H1 (cell line): ENCODE data around the gene DUXB. TPM values are rescaled to one million over a fixed set of nuclear protein-coding genes. Genes with fewer than 3 reads are reported as not detected.

ENCODE experiments used
- CTCF ChIA-PET: fragments of 300-600 bp; sonication (Branson Sonifier 250); formaldehyde crosslinking; loops from one replicate; lab custom pipeline; 2021; ENCODE audit not compliant: partially characterized antibody; lab: Charles Lee
- POLR2A ChIA-PET: fragments of 300-600 bp; sonication (Branson Sonifier 250); formaldehyde crosslinking; loops from one replicate; lab custom pipeline; 2021; ENCODE audit warnings: inconsistent platforms; ENCODE audit not compliant: partially characterized antibody; lab: Charles Lee
- DNase-seq, 2 experiments: peaks; one replicate each; pipeline versions ENCODE4 v3.0.0 to v3.0.0-alpha.2; 2010 to 2022; ENCODE audit warnings: low spot score in 2 of 2, low read depth in 1 of 2, mixed read lengths in 1 of 2
- FAIRE-seq: peaks from 2 replicates; lab custom pipeline; 2011; peaks lifted over from hg19 to GRCh38; lab: Jason Lieb, UNC
- H2AFZ ChIP-seq: 2 replicates; pipeline ENCODE4 v1.8.1; 2012; ENCODE audit warnings: low read length, inconsistent platforms
- H2AK5ac ChIP-seq: 2 replicates; pipeline ENCODE4 v1.6.1; 2013; ENCODE audit warnings: low read depth, low read length
- H2BK120ac ChIP-seq: replicated peaks from 2 replicates; pipeline ENCODE3; 2013; ENCODE audit warnings: low read depth, low read length, inconsistent platforms
- H2BK12ac ChIP-seq: 2 replicates; pipeline ENCODE4 v1.6.1; 2013; ENCODE audit warnings: low read depth, low read length
- H2BK15ac ChIP-seq: 2 replicates; pipeline ENCODE4 v1.6.1; 2013; ENCODE audit warnings: low read length
- H2BK20ac ChIP-seq: 2 replicates; pipeline ENCODE4 v1.6.1; 2013; ENCODE audit warnings: low read length
- H2BK5ac ChIP-seq: 2 replicates; pipeline ENCODE4 v1.6.1; 2013; ENCODE audit warnings: low read depth, low read length
- H3K14ac ChIP-seq: 2 replicates; pipeline ENCODE4 v1.6.1; 2013; ENCODE audit warnings: inconsistent platforms; ENCODE audit not compliant: insufficient read length
- H3K18ac ChIP-seq: 2 replicates; pipeline ENCODE4 v1.6.1; 2013; ENCODE audit warnings: low read length; ENCODE audit errors: extremely low read depth
- H3K23ac ChIP-seq: 2 replicates; pipeline ENCODE4 v1.6.1; 2013; ENCODE audit warnings: inconsistent platforms; ENCODE audit not compliant: insufficient read length
- H3K23me2 ChIP-seq: 2 replicates; pipeline ENCODE4 v1.6.1; 2013; ENCODE audit warnings: low read depth, low read length
- H3K27ac ChIP-seq: 2 replicates; pipeline ENCODE4 v1.6.1; 2011; ENCODE audit warnings: low read depth, low read length, inconsistent platforms
- H3K27me3 ChIP-seq, 4 experiments: replicated peaks in 1 of 4; 1 replicate in 1 of 4; 2 replicates in 3 of 4; pipeline versions ENCODE4 v1.6.1 to v1.8.1; 2011 to 2013; ENCODE audit warnings: low read length in 3 of 4, mild to moderate bottlenecking in 3 of 4, inconsistent platforms in 2 of 4, mixed read lengths in 2 of 4, moderate library complexity in 1 of 4; ENCODE audit not compliant: control insufficient read depth in 3 of 4, insufficient read depth in 3 of 4; ENCODE audit errors: extremely low read depth in 1 of 4
- H3K36me3 ChIP-seq, 4 experiments: 2 replicates each; pipeline versions ENCODE4 v1.6.1 to v1.8.1; 2011 to 2013; ENCODE audit warnings: mild to moderate bottlenecking in 4 of 4, low read length in 3 of 4, moderate library complexity in 2 of 4, control low read depth in 1 of 4, inconsistent platforms in 1 of 4; ENCODE audit not compliant: insufficient read depth in 4 of 4, control insufficient read depth in 2 of 4
- H3K4ac ChIP-seq: replicated peaks from 2 replicates; pipeline ENCODE3; 2013; ENCODE audit warnings: low read length, low read depth, mixed read lengths, inconsistent platforms; ENCODE audit not compliant: insufficient read length
- H3K4me1 ChIP-seq, 4 experiments: replicated peaks in 1 of 4; 1 replicate in 1 of 4; 2 replicates in 3 of 4; pipeline versions ENCODE4 v1.6.1 to v1.8.1; 2011 to 2013; ENCODE audit warnings: low read length in 3 of 4, inconsistent platforms in 2 of 4, mixed read lengths in 1 of 4; ENCODE audit not compliant: insufficient read depth in 4 of 4, control insufficient read depth in 3 of 4
- H3K4me2 ChIP-seq, 2 experiments: 2 replicates each; pipeline versions ENCODE4 v1.6.1 to v1.8.1; 2011 to 2013; ENCODE audit warnings: low read depth in 2 of 2, low read length in 2 of 2, control low read depth in 1 of 2, inconsistent platforms in 1 of 2, mild to moderate bottlenecking in 1 of 2; ENCODE audit not compliant: insufficient read depth in 1 of 2
- H3K4me3 ChIP-seq, 4 experiments: fragments of 200-600, 300-600 bp in 1 of 4; sonication (generic), shearing (Covaris generic), sonication (Bioruptor Twin) in 1 of 4; 2 replicates each; pipeline versions ENCODE4 v1.5.1 to v1.8.1; 2011 to 2016; ENCODE audit warnings: low read length in 4 of 4, low read depth in 3 of 4, control low read depth in 2 of 4, inconsistent platforms in 2 of 4, mild to moderate bottlenecking in 2 of 4, mixed read lengths in 1 of 4, moderate library complexity in 1 of 4; ENCODE audit not compliant: insufficient read depth in 2 of 4; ENCODE audit errors: extremely low read depth in 1 of 4
- H3K56ac ChIP-seq: replicated peaks from 2 replicates; pipeline ENCODE3; 2013; ENCODE audit warnings: low read depth, mild to moderate bottlenecking, mixed read lengths, low read length, inconsistent platforms; ENCODE audit not compliant: insufficient read length
- H3K79me1 ChIP-seq: 2 replicates; pipeline ENCODE4 v1.6.1; 2013; ENCODE audit warnings: low read depth, low read length, control low read depth
- H3K79me2 ChIP-seq, 2 experiments: 2 replicates each; pipeline versions ENCODE4 v1.6.1 to v1.8.1; 2012 to 2013; ENCODE audit warnings: low read length in 2 of 2, mild to moderate bottlenecking in 2 of 2, inconsistent platforms in 1 of 2; ENCODE audit not compliant: insufficient read depth in 2 of 2, control insufficient read depth in 1 of 2
- H3K9ac ChIP-seq, 4 experiments: replicated peaks in 1 of 4; 1 replicate in 1 of 4; 2 replicates in 3 of 4; pipeline versions ENCODE4 v1.6.1 to v1.8.1; 2011 to 2013; ENCODE audit warnings: low read depth in 3 of 4, low read length in 3 of 4, control low read depth in 2 of 4, mild to moderate bottlenecking in 2 of 4, moderate library complexity in 2 of 4, inconsistent platforms in 1 of 4; ENCODE audit errors: extremely low read depth in 1 of 4
- H3K9me3 ChIP-seq, 2 experiments: 2 replicates each; pipeline versions ENCODE4 v1.6.1 to v1.8.1; 2012 to 2013; ENCODE audit warnings: mild to moderate bottlenecking in 2 of 2, moderate library complexity in 2 of 2, control low read depth in 1 of 2, inconsistent platforms in 1 of 2, low read depth in 1 of 2, low read length in 1 of 2, mixed read lengths in 1 of 2; ENCODE audit not compliant: insufficient read depth in 2 of 2
- H4K20me1 ChIP-seq, 2 experiments: replicated peaks in 1 of 2; 2 replicates each; pipeline versions ENCODE3 to v1.8.1; 2011 to 2013; ENCODE audit warnings: inconsistent platforms in 2 of 2, low read length in 2 of 2, mild to moderate bottlenecking in 1 of 2; ENCODE audit not compliant: insufficient read depth in 2 of 2, control insufficient read depth in 1 of 2
- H4K5ac ChIP-seq: 2 replicates; pipeline ENCODE4 v1.6.1; 2013; ENCODE audit warnings: low read length, low read depth, mixed read lengths, inconsistent platforms; ENCODE audit not compliant: insufficient read length
- H4K8ac ChIP-seq: 2 replicates; pipeline ENCODE4 v1.8.0; 2013; ENCODE audit warnings: mild to moderate bottlenecking, moderate library complexity, low read length, inconsistent platforms; ENCODE audit not compliant: insufficient read depth; ENCODE audit errors: extremely low read depth
- H4K91ac ChIP-seq: replicated peaks from 2 replicates; pipeline ENCODE3; 2013; ENCODE audit warnings: low read length, mixed read lengths, inconsistent platforms; ENCODE audit not compliant: insufficient read length
- FOSL1 ChIP-seq: IDR thresholded peaks from 2 replicates; pipeline ENCODE4 v1.6.1; 2011; ENCODE audit warnings: mild to moderate bottlenecking, low read depth, low read length, moderate library complexity; ENCODE audit not compliant: insufficient read depth
- HDAC2 ChIP-seq, 2 experiments: fragments of 300-600 bp in 1 of 2; sonication (generic) in 1 of 2; IDR thresholded peaks; 2 replicates each; pipeline ENCODE4 v1.6.1; 2011 to 2012; ENCODE audit warnings: low read depth in 2 of 2, low read length in 2 of 2, mild to moderate bottlenecking in 2 of 2, moderate library complexity in 2 of 2, borderline replicate concordance in 1 of 2, inconsistent platforms in 1 of 2
- HDAC6 ChIP-seq: IDR thresholded peaks from one replicate; pipeline ENCODE4 v1.7.1; 2012; ENCODE audit warnings: low read depth, mild to moderate bottlenecking, inconsistent platforms, low read length, moderate library complexity
- JUND ChIP-seq: IDR thresholded peaks from 2 replicates; pipeline ENCODE4 v1.6.1; 2011; ENCODE audit warnings: mild to moderate bottlenecking, improper control_type of control experiment, low read length
- MAX ChIP-seq: IDR thresholded peaks from 2 replicates; pipeline ENCODE4 v1.6.1; 2012; ENCODE audit warnings: inconsistent platforms
- PHF8 ChIP-seq: fragments of 200-600 bp; sonication (generic); conservative IDR thresholded peaks from 2 replicates; pipeline ENCODE4 v1.7.1; 2012; ENCODE audit warnings: low read depth, mild to moderate bottlenecking, inconsistent platforms, low read length, moderate library complexity
- RAD21 ChIP-seq, 2 experiments: IDR thresholded peaks in 1 of 2; conservative IDR thresholded peaks in 1 of 2; 2 replicates each; pipeline ENCODE4 v1.6.1; 2011; ENCODE audit warnings: low read depth in 2 of 2, low read length in 2 of 2, improper control_type of control experiment in 1 of 2, inconsistent platforms in 1 of 2, mild to moderate bottlenecking in 1 of 2, moderate library complexity in 1 of 2
- SRF ChIP-seq: IDR thresholded peaks from 2 replicates; pipeline ENCODE4 v1.6.1; 2011; ENCODE audit warnings: mild to moderate bottlenecking, low read depth, low read length, moderate library complexity
- YY1 ChIP-seq: IDR thresholded peaks from 2 replicates; pipeline ENCODE4 v1.6.1; 2011; ENCODE audit warnings: low read depth, mild to moderate bottlenecking, low read length
- WGBS, 2 experiments: shearing (Covaris generic) in 1 of 2; methylation state at CpG; one replicate each; pipeline versions ENCODE4 v1.1.6 to v1.1.7; 2013 to 2015; ENCODE audit warnings: low lambda C conversion rate in 2 of 2, mixed read lengths in 2 of 2, inconsistent platforms in 1 of 2, low coverage in 1 of 2, missing lambda C conversion rate in 1 of 2; ENCODE audit not compliant: insufficient replicate concordance in 2 of 2, insufficient coverage in 1 of 2, insufficient read length in 1 of 2; ENCODE audit errors: extremely low coverage in 1 of 2, missing lambda C conversion rate in 1 of 2; 5-methylcytosine and 5-hydroxymethylcytosine counted together
- polyA plus RNA-seq, 7 experiments: library from polyadenylated mRNA; depleted of rRNA in 3 of 7; stranded (reverse) in 5 of 7; unstranded in 2 of 7; fragments of >200 nt in 5 of 7; fragments of 200-250 nt in 2 of 7; gene quantifications; 1 replicate in 5 of 7; 2 replicates in 1 of 7; 4 replicates in 1 of 7; pipeline versions ENCODE4 v1.2.1 to v1.2.3, GENCODE V29; 2011 to 2013; ENCODE audit warnings: missing spikeins in 2 of 7, mixed read lengths in 2 of 7
- total RNA-seq: library from RNA; stranded (reverse); fragmentation: NEBNext Ultra II Directional; extraction: Animal tissue kit (Norgen Biotek cat#: 25700); gene quantifications from 2 replicates; pipeline ENCODE4 v1.2.1, GENCODE V29; 2021

Gene DUXB
- total and polyA plus RNA-seq, 2 of the 8 experiments (the other 6 are each of a cell fraction or from before 2014, with no cell fraction given), result not detected

GRCh38 chr16:75647492-75648264 is 53.6 kb downstream of the DUXB start, which contains the start of the genes KARS1 and TERF2IP:
KARS1 (minus strand) TSS chr16:75647665; CDS start chr16:75647639, 26 bp downstream.
TERF2IP (plus strand) TSS chr16:75647773; CDS start chr16:75647883, 110 bp downstream.
- H3K14ac ChIP-seq, result no peak within 1 kb of the TSS
- TF ChIP-seq JUND (peak; percentile 27; the same call in 1 of the 2 replicates), HDAC6 (no peak), PHF8 (peak; percentile 100), HDAC2 (IDR thresholded peaks at IDR 0.05; ENCODE audit: borderline replicate concordance in 1 of 2, low read depth in 2 of 2, low read length in 2 of 2) (0 out of 4 replicates have a peak, but pooled peaks have one; percentile 36 to 60), RAD21 (IDR thresholded peaks at IDR 0.05 in 1 of 2, conservative IDR thresholded peaks at IDR 0.05 in 1 of 2; ENCODE audit: low read depth in 2 of 2, low read length in 2 of 2) (no peak), YY1 (peak; percentile 97), FOSL1 (no peak), MAX (peak; percentile 3; the same call in 1 of the 2 replicates), SRF (no peak)

More at GRCh38 chr16:75647492-75648264, 53.6 kb downstream of the DUXB start, which contains the start of the genes KARS1 and TERF2IP:
- H3K23me2 ChIP-seq, result peaks cover 5% of the 10 kb centered on the region
- peak within 1 kb of the TSS; percentile 90 for H3K27ac ChIP-seq
- peak within 1 kb of the TSS; percentile 99 for H4K8ac ChIP-seq
- peaks cover 13% of the 10 kb centered on the region for H3K79me1 ChIP-seq
- H3K18ac ChIP-seq, result peak within 1 kb of the TSS; percentile 84; the same call in 1 of the 2 replicates
- H3K27me3 ChIP-seq, result no peaks in the 10 kb centered on the region
- H3K4me3 ChIP-seq, result peak within 1 kb of the TSS; percentile 83 to 99 (median 97)
- H3K9ac ChIP-seq, result peak within 1 kb of the TSS; percentile 92 to 96 (median 94)
- peaks cover 2 to 9% of the 10 kb centered on the region in 2 experiments for H4K20me1 ChIP-seq
- H2AFZ ChIP-seq, result peak within 1 kb of the TSS; percentile 86
- peak; percentile 73 to 90 for DNase-seq
- H2BK15ac ChIP-seq, result no peak within 1 kb of the TSS; the same call in 1 of the 2 replicates
- H3K79me2 ChIP-seq, result peaks cover 37 to 88% of the 10 kb centered on the region in 2 experiments
- H2AK5ac ChIP-seq, result no peak within 1 kb of the TSS
- peak within 1 kb of the TSS; percentile 86 to 92 for H3K4me2 ChIP-seq
- H3K36me3 ChIP-seq, result peaks cover 0 to 21% (median 4%) of the 10 kb centered on the region in 4 experiments; a peak in 3 of 8 replicates
- ChIA-PET POLR2A (interaction anchor here (0.6 to 2.4 kb wide), 15 partner anchors 10 to 214 kb away, joined by 3 to 8 read pairs (median 4); partner anchors contain the start of genes ADAT1, CFDP1 and CPHXL2), CTCF (interaction anchor here (0.6 to 2.7 kb wide), 6 partner anchors 9 to 183 kb away, joined by 3 to 8 read pairs (median 6); partner anchors contain the start of gene TMEM170A)
- peak within 1 kb of the TSS; percentile 91 for H2BK5ac ChIP-seq
- H3K4me1 ChIP-seq, result peaks cover 0 to 4% (median 1%) of the 10 kb centered on the region in 4 experiments; a peak in 3 of 7 replicates
- no peak within 1 kb of the TSS for H3K23ac ChIP-seq
- no peak for FAIRE-seq
- peak within 1 kb of the TSS; percentile 68 for H4K91ac ChIP-seq
- H2BK20ac ChIP-seq, result no peak within 1 kb of the TSS
- H3K9me3 ChIP-seq, result no peaks in the 10 kb centered on the region
- no peak within 1 kb of the TSS; the same call in 1 of the 2 replicates for H2BK12ac ChIP-seq
- no peak within 1 kb of the TSS for H2BK120ac ChIP-seq
- WGBS, 2 experiments, result 1% methylated on average over 71 of the region's 76 CpGs; no CpG with 5 or more reads in 1 of the 2 experiments
- H3K4ac ChIP-seq, result no peak within 1 kb of the TSS
- H4K5ac ChIP-seq, result peak within 1 kb of the TSS; percentile 93
- H3K56ac ChIP-seq, result peak within 1 kb of the TSS; percentile 87
